Breast epithelium (tissue), 3 donors: ENCODE results near the gene RAB3A.

Source experiments
- POLR2A ChIP-seq: fragments of 450-650 bp; IDR thresholded peaks from one replicate; pipeline ENCODE4 v1.6.1; 2016; ENCODE audit warnings: antibody characterized with exemption, mild to moderate bottlenecking, moderate library complexity
- TF ChIP-seq, protein P1 (sequence below), 3 donors: fragments of 450-650 bp; IDR thresholded peaks; one replicate each; pipeline ENCODE4 v1.5.1; 2016 to 2017; ENCODE audit warnings: antibody characterized with exemption in 3 of 3, mild to moderate bottlenecking in 3 of 3, moderate library complexity in 3 of 3

- TF ChIP-seq, protein P1, sequence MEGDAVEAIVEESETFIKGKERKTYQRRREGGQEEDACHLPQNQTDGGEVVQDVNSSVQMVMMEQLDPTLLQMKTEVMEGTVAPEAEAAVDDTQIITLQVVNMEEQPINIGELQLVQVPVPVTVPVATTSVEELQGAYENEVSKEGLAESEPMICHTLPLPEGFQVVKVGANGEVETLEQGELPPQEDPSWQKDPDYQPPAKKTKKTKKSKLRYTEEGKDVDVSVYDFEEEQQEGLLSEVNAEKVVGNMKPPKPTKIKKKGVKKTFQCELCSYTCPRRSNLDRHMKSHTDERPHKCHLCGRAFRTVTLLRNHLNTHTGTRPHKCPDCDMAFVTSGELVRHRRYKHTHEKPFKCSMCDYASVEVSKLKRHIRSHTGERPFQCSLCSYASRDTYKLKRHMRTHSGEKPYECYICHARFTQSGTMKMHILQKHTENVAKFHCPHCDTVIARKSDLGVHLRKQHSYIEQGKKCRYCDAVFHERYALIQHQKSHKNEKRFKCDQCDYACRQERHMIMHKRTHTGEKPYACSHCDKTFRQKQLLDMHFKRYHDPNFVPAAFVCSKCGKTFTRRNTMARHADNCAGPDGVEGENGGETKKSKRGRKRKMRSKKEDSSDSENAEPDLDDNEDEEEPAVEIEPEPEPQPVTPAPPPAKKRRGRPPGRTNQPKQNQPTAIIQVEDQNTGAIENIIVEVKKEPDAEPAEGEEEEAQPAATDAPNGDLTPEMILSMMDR (IDR thresholded peaks at IDR 0.05) = no peak
- no peak for TF ChIP-seq POLR2A
Measured at GRCh38 chr19:18165794-18166544, 37.9 kb downstream of the RAB3A start.
